Stromal cell of bone marrow (primary cell): ENCODE results near the gene RAP1GAP2.
A peak's percentile ranks its signal among the peaks of the same experiment; 100 is the strongest.
"Not testable (repeated sequence)": the region's sequence is repeated elsewhere in the genome, so short reads cannot be mapped to it uniquely, and the experiment has no call there.

ENCODE experiments used
- DNase-seq: peaks from one replicate; pipeline ENCODE4 v3.0.0-alpha.2; 2012; ENCODE audit warnings: low read depth

RAP1GAP2 gene

DNA sequence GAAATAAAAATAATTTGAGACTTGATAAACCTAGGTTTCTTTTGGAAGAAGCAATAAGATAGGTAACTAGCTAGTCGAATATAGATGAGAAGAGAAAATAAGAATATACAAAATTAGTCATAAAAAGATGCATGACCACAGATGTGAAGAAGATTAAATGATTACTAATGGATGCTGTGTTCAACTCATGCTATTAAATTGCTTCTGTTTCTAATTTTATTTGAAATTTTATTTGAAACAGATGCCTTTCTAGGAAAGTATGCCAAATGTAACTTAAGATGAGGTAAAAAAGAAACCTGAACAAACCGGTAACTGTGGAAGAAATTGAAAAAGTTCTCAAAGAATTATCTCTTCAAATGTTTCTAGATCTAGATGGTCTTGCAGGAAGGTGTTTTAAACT is 175.6 kb downstream of the RAP1GAP2 start:
- DNase-seq = no peak

DNA sequence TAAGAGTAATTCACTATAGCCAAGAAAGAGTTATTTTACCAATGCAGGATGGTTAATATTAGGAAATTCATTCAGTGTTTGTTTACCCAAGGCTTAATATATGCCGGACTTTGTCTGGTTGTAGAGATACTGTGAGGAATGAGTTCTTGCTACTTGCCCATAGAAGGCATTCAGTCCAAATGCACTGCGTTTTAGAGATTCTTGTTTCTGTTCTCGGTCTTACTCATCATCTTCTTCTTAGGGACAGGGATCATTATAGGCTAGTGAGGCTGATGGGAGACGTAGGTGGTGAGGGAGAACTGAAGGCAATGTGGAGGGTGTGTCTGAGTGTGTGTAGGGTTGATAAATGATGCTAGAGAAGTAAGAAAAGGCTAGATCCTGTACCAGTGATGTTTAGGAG is 176.5 kb downstream of the RAP1GAP2 start:
- no peak for DNase-seq

- no peak for DNase-seq
Observed at GRCh38 chr17:2974347-2974746, 178.1 kb downstream of the RAP1GAP2 start.

DNA sequence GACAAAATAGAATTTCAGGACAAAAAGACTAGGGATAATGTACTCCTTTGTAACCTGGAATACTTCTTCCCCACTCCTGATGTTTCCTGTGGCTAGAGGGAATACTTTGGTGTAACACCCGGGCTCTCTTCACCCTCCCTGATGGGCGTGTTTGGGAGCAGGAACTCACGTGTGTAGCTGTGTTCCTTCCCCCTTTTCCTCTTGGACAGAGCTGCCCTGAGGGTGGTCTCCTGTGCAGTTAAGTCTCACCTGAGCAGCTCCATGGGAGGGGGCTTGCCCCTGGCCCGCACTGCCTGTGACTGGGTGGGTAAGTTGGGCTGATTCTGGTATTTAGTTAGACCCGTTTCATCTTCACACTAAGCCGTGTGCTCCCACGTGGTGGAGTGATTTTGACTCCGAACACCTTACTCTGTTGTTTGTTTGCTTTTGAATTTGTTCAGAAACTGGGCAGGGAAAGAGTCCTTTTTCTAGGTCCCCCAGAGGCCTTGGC is 179.3 kb downstream of the RAP1GAP2 start:
- no peak for DNase-seq

GRCh38 chr17:2977157-2977556 is 180.9 kb downstream of the RAP1GAP2 start:
- no peak for DNase-seq

- DNase-seq = no peak
Observed at GRCh38 chr17:2978116-2978515, 181.9 kb downstream of the RAP1GAP2 start.

- no peak for DNase-seq
Observed at GRCh38 chr17:2978991-2979390, 182.8 kb downstream of the RAP1GAP2 start.

- DNase-seq = no peak
Observed at GRCh38 chr17:2980211-2980903, 184.1 kb downstream of the RAP1GAP2 start.

GRCh38 chr17:2980904-2981246 is 184.6 kb downstream of the RAP1GAP2 start:
- no peak for DNase-seq

DNA sequence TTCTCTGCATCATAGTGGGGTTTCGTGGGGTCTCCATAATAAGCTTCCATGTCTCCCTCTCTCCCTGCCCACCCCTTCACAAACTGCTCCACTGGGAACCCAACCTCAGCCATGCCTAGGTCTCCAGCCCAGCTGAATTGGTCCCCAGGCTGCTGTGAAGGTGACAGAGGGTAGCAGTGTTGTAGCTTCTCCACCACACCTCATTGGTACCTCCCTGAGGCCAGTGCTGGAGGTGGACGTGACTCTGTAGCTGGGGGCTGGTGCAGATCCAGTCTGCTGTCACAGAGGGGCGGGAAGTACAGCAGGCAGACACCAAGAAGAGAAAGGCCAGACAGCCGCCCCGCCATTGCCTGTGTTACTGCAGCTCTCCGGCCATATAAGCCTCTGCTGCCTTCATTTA is 185.1 kb downstream of the RAP1GAP2 start:
- DNase-seq = no peak

DNA sequence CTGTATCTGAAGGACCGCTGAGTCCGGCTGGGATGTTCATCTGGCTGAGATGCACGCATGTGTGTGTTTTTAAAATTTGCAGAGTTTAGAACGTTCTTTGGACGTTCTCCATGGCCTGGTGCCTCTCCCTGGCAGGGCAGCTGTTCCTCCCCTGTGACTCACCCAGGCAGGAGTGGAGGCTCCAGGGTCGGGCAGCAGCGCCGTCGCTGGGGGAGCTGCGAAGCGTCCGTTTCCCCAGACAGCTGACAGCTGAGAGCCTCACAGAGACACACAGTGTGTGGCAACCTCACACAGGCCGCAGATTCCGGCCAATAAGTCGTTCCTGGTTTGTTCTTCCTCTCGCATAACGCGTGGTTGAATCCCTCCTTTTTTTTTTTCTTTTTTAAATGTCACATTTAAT is 186.6 kb downstream of the RAP1GAP2 start:
- DNase-seq = peak; percentile 76

- no peak for DNase-seq
Observed at GRCh38 chr17:2983255-2983654, 187.0 kb downstream of the RAP1GAP2 start.

GRCh38 chr17:2985318-2985717 is 189.1 kb downstream of the RAP1GAP2 start:
- DNase-seq = no peak

DNA sequence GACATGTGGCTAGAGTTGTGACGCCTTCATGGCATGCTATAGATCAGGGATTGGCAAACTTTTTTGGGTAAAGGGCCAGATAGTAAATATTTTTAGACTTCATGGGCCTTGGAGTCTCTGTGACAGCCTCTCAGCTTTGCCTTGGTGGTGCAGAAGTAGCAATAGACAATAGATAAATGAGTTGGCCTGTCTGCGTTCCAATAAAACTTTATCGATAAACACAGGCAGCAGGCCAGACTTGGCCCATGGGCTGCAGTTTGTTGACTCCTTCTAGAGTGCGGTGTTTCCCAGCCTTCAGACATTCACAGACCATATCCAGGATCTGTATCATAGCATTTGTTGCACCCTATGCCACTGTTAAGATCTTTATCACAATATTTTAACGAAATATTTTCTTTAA is 190.7 kb downstream of the RAP1GAP2 start:
- no peak for DNase-seq

GRCh38 chr17:2989396-2989795 is 193.2 kb downstream of the RAP1GAP2 start:
- DNase-seq = not testable (repeated sequence)

DNA sequence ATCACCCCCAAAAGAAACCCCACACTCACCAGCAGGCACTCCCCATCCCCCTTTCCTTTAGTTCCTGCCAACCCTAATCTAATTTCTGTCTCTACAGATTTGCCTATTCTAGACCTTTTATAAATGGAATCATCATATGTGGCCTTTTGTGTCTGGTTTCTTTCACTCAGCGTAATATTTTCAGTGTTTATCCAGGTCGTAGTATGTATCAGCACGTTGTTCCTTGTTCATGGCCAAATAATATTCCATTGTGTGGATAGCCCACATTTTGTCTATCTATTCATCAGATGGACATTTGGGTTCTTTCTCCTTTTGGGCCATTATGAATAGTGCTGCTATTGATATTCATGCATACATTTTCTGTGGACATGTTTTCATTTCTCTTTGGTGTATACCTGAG is 193.6 kb downstream of the RAP1GAP2 start:
- no peak for DNase-seq

DNA sequence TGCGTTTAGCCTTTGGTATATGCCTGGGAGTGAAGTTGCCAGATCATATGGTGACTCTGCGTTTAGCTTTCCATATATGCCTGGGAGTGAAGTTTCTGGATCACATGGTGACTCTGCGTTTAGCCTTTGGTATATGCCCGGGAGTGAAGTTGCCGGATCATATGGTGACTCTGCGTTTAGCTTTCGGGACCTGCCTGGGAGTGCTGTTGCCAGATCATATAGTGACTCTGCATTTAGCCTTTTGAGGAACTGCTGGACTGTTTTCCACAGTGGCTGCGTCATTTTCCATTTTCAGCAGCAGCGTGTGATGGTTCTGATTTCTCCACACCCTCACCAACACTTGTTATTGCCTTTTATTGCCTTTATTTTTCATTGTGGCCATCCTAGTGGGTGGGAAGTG is 194.2 kb downstream of the RAP1GAP2 start:
- DNase-seq = no peak

DNA sequence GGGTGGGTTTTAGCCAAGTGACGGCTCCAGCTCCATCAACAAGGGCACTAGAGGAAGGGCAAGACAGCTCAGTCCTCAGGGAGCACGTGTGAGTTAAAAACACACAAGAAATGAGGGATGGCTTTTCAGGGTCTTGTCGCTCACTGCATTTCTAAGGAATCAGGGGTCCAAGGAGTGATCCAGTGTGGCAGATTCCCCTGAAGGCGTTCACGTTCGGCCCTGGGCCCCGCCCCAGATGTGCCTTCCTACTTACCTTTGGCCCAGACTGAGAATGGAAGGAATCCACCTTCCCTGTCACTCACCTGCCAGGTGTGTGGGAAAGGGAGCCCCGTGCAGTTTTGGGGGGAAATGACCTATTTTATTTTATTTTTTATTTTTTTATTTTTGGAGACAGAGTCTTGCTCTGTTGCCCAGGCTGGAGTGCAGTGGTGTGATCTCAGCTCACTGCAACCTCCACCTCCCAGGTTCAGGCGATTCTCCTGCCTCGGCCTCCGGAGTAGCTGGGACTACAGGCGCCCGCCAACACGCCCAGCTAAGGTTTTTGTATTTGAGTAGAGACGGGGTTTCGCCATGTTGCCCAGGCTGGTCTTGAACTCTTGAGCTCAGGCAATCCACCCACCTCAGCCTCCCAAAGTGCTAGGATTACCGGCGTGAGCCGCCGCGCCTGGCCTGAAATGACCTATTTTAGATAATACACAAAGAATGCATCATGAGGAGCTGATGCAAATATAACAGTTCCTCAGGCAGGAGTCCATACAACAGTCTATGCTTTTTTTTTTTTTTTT is 195.3 kb downstream of the RAP1GAP2 start:
- DNase-seq = not testable (repeated sequence)

DNA sequence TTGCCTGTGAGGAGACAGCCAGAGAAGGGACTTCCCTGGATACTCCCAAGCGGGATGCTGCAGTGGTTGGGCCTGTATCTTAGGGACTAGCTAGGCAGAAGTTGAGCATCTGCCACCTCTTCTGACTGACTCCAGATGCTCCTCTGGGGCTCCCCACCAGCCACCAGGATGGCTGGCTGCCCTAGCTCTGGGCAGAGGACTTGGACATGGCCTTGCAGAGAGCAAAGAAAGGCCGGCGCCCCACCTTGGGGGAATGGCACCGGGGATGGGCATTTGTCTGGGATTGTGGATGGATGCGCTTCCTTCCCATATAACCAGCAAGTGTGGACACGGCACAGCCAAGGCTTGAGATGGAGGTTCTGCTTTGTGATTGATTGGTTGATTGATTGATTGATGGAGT is 198.2 kb downstream of the RAP1GAP2 start:
- no peak for DNase-seq

- no peak for DNase-seq
Observed at GRCh38 chr17:2995377-2995776, 199.1 kb downstream of the RAP1GAP2 start.

DNA sequence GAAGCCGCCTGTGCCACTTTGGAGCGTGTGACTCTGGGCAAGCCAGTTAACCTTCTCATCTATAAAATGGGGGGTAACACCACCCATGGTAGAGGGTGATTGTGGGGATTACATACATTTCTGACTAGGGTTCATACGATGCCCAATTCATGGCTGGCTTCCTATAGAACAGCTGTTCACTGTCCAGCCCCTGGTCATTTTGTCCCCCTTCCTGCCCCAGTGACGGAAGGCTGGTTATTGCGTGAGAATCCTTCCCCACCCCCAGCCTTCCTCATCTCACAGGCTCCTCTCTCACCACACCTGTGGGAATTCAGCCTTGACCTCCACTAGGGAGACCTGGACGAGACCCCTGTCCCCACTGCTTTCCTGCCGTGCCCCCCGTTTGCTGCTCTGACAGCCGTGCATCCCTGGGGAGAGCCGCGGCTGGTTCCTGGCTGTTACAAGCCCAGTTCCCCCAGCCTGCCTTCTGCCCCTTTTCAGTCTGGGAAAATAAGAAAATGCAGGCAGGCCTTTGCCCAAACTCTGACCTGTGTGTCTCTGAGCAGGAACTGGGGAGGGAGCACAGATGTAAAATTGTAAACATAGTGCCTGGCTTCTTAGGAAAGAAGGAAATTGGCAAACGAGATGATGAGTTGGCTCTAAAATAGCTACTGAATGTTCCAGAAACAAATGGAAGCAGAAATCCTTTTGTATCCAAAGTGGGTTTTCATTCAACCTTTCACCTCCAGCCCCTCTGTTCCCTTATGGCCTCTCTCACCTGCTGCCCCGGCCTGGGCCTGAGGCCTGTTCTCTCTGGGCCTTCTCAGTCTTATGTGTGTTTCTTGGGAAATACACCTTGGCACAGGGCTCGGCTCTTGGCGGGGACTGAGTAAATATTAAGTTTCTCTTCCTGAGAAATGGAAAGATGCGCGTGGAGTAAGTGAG is 199.9 kb downstream of the RAP1GAP2 start:
- no peak for DNase-seq
